K562 (cell line): Measurements from ENCODE around the gene GUCY2F. TPM values are rescaled to one million over a fixed set of nuclear protein-coding genes. Genes with fewer than 3 reads are reported as not detected.

ENCODE experiments used
- ZNF23 ChIP-seq: fragments of 250-450 bp; sonication (Bioruptor Pico); IDR thresholded peaks from 2 replicates; pipeline ENCODE4 v1.4.0; 2020; ENCODE audit warnings: mild to moderate bottlenecking
- polyA plus RNA-seq, 8 experiments: library from polyadenylated mRNA; depleted of rRNA in 4 of 8; stranded (reverse) in 5 of 8; unstranded in 3 of 8; fragments of >200 nt; fragmentation: Nextera tagmentation in 2 of 8; fragmentation: Illumina TruSeq in 1 of 8; extraction: Ambion mirVana in 2 of 8; extraction: Trizol in 1 of 8; gene quantifications; 2 replicates each; pipeline versions ENCODE4 v1.2.1 to v1.2.3, GENCODE V29; 2011 to 2014; ENCODE audit warnings: inconsistent platforms in 1 of 8, missing spikeins in 1 of 8
- total RNA-seq, 7 experiments: library from RNA; depleted of rRNA in 6 of 7; stranded (reverse); fragments of >200 nt in 6 of 7; fragmentation: Illumina TruSeq in 2 of 7; extraction: Trizol in 2 of 7; gene quantifications; 2 replicates each; pipeline versions ENCODE4 v1.2.1 to v1.2.3, GENCODE V29; 2011 to 2021; ENCODE audit warnings: low replicate concordance in 1 of 7
- TF ChIP-seq, protein P1 (sequence below), 2 experiments: fragments of 450-650 bp; formaldehyde crosslinking in 1 of 2; IDR thresholded peaks; 2 replicates each; pipeline versions ENCODE4 v1.4.0 to v1.6.1; 2014 to 2020; ENCODE audit warnings: mild to moderate bottlenecking in 2 of 2, borderline replicate concordance in 1 of 2, low read depth in 1 of 2
- TF ChIP-seq, protein P2 (sequence below): IDR thresholded peaks from 2 replicates; pipeline ENCODE4 v1.6.1; 2012; ENCODE audit warnings: low read depth, low read length, improper control_type of control experiment, borderline replicate concordance

The GUCY2F gene
- total and polyA plus RNA-seq, 9 of the 15 experiments (the other 6 are each of a cell fraction or from before 2014, with no cell fraction given) = 0.01 to 0.06 (median 0.05) TPM; not detected in 6

DNA sequence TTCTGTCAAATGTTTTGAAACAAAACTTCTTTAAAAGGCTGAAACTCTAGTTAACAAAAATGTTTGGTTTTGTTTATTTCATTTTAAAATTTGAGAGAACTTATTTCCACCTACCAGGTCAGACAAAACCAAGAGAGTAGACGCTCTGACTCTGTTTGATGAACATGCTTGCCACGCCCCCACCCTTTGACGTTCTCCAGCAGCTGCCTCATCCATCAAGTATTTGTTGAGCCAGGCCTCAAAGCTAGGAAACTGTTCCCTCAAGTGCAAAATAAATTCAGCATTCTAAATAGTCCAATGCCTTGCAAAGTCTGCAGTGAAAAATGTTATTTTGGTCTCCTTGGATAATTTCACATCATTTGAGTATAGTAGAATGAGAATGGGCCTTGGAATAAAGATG lies 121.6 kb downstream of the GUCY2F start (continued):
- TF ChIP-seq, protein P1, sequence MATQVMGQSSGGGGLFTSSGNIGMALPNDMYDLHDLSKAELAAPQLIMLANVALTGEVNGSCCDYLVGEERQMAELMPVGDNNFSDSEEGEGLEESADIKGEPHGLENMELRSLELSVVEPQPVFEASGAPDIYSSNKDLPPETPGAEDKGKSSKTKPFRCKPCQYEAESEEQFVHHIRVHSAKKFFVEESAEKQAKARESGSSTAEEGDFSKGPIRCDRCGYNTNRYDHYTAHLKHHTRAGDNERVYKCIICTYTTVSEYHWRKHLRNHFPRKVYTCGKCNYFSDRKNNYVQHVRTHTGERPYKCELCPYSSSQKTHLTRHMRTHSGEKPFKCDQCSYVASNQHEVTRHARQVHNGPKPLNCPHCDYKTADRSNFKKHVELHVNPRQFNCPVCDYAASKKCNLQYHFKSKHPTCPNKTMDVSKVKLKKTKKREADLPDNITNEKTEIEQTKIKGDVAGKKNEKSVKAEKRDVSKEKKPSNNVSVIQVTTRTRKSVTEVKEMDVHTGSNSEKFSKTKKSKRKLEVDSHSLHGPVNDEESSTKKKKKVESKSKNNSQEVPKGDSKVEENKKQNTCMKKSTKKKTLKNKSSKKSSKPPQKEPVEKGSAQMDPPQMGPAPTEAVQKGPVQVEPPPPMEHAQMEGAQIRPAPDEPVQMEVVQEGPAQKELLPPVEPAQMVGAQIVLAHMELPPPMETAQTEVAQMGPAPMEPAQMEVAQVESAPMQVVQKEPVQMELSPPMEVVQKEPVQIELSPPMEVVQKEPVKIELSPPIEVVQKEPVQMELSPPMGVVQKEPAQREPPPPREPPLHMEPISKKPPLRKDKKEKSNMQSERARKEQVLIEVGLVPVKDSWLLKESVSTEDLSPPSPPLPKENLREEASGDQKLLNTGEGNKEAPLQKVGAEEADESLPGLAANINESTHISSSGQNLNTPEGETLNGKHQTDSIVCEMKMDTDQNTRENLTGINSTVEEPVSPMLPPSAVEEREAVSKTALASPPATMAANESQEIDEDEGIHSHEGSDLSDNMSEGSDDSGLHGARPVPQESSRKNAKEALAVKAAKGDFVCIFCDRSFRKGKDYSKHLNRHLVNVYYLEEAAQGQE (IDR thresholded peaks at IDR 0.05; ENCODE audit: borderline replicate concordance) = no peak
- TF ChIP-seq, protein P1 (CRISPR knock-in tag; IDR thresholded peaks at IDR 0.05; ENCODE audit: low read depth) = no peak
- no peak for TF ChIP-seq ZNF23 (CRISPR knock-in tag)
- TF ChIP-seq, protein P2, sequence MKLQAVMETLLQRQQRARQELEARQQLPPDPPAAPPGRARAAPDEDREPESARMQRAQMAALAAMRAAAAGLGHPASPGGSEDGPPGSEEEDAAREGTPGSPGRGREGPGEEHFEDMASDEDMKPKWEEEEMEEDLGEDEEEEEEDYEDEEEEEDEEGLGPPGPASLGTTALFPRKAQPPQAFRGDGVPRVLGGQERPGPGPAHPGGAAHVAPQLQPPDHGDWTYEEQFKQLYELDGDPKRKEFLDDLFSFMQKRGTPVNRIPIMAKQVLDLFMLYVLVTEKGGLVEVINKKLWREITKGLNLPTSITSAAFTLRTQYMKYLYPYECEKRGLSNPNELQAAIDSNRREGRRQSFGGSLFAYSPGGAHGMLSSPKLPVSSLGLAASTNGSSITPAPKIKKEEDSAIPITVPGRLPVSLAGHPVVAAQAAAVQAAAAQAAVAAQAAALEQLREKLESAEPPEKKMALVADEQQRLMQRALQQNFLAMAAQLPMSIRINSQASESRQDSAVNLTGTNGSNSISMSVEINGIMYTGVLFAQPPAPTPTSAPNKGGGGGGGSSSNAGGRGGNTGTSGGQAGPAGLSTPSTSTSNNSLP = no peak
